IPS DF 6.9 (cell line): ENCODE data around the gene DDX46.
"Not testable (repeated sequence)": the region's sequence is repeated elsewhere in the genome, so short reads cannot be mapped to it uniquely, and the experiment has no call there.

Experiments used
- DNase-seq: peaks from one replicate; pipeline ENCODE4 v3.0.0-alpha.2; 2013; ENCODE audit warnings: low read depth, low spot score
- H3K27ac ChIP-seq: one replicate; pipeline ENCODE4 v1.5.1; 2013; ENCODE audit warnings: low read length, control low read depth
- H3K27me3 ChIP-seq: 2 replicates; pipeline ENCODE4 v1.6.1; 2013; ENCODE audit warnings: mild to moderate bottlenecking, low read length; ENCODE audit not compliant: control insufficient read depth, insufficient read depth
- H3K36me3 ChIP-seq: 2 replicates; pipeline ENCODE4 v1.6.1; 2013; ENCODE audit warnings: low read length; ENCODE audit not compliant: control insufficient read depth, insufficient read depth
- H3K4me1 ChIP-seq: 2 replicates; pipeline ENCODE4 v1.6.1; 2013; ENCODE audit warnings: low read length; ENCODE audit not compliant: control insufficient read depth, insufficient read depth
- H3K4me3 ChIP-seq: 2 replicates; pipeline ENCODE4 v1.5.1; 2013; ENCODE audit warnings: mild to moderate bottlenecking, low read length
- H3K9me3 ChIP-seq: 2 replicates; pipeline ENCODE4 v1.6.1; 2013; ENCODE audit warnings: low read length, inconsistent platforms; ENCODE audit not compliant: control insufficient read depth, insufficient read depth
- WGBS: extraction: QIAGEN DNeasy Blood & Tissue Kit; methylation state at CpG from one replicate; pipeline ENCODE4 v1.1.7; 2013; ENCODE audit warnings: mixed read lengths, missing lambda C conversion rate; ENCODE audit not compliant: insufficient read length, insufficient coverage; 5-methylcytosine and 5-hydroxymethylcytosine counted together

The DDX46 gene

GRCh38 chr5:134840811-134841210 lies 82.2 kb downstream of the DDX46 start:
- no CpG with 5 or more reads among the region's 3 CpGs for WGBS
- H3K27ac ChIP-seq: no peak overlapping the region
- DNase-seq: no peak
- no peaks in the 10 kb centered on the region for H3K27me3 ChIP-seq
- H3K4me3 ChIP-seq: no peak overlapping the region
- no peaks in the 10 kb centered on the region for H3K9me3 ChIP-seq
- no peaks in the 10 kb centered on the region for H3K36me3 ChIP-seq
- H3K4me1 ChIP-seq: no peaks in the 10 kb centered on the region

- Histone ChIP-seq H3K27ac (no peak overlapping the region), H3K4me3 (no peak overlapping the region), H3K4me1 (no peaks in the 10 kb centered on the region), H3K27me3 (no peaks in the 10 kb centered on the region), H3K9me3 (no peaks in the 10 kb centered on the region), H3K36me3 (no peaks in the 10 kb centered on the region)
- WGBS: no CpG with 5 or more reads among the region's 1 CpG
- DNase-seq: no peak
Observed at GRCh38 chr5:134844252-134844651, 85.7 kb downstream of the DDX46 start.

GRCh38 chr5:134845335-134845851 lies 86.8 kb downstream of the DDX46 start:
- H3K27ac ChIP-seq: no peak overlapping the region
- no peak for DNase-seq
- no CpG with 5 or more reads among the region's 12 CpGs for WGBS
- H3K4me3 ChIP-seq: peak overlapping the region; percentile 78; the same call in 1 of the 2 replicates
- no peaks in the 10 kb centered on the region for H3K9me3 ChIP-seq
- H3K4me1 ChIP-seq: no peaks in the 10 kb centered on the region
- no peaks in the 10 kb centered on the region for H3K27me3 ChIP-seq
- H3K36me3 ChIP-seq: no peaks in the 10 kb centered on the region

- Histone ChIP-seq H3K4me1 (no peaks in the 10 kb centered on the region), H3K27me3 (no peaks in the 10 kb centered on the region), H3K27ac (no peak within 1 kb of the TSS), H3K9me3 (no peaks in the 10 kb centered on the region), H3K4me3 (peak within 1 kb of the TSS; percentile 78), H3K36me3 (no peaks in the 10 kb centered on the region)
- WGBS: no CpG with 5 or more reads among the region's 84 CpGs
- peak; percentile 67 for DNase-seq
Observed at GRCh38 chr5:134845852-134846640, 87.5 kb downstream of the DDX46 start, which contains the start of gene C5orf24. Gene C5orf24, plus strand, starts transcription at chr5:134845968. Its CDS starts 8,933 bp downstream, at chr5:134854901.

GRCh38 chr5:134846641-134846960 lies 88.0 kb downstream of the DDX46 start:
- no peak for DNase-seq
- no peak overlapping the region for H3K27ac ChIP-seq
- no peaks in the 10 kb centered on the region for H3K27me3 ChIP-seq
- no peaks in the 10 kb centered on the region for H3K36me3 ChIP-seq
- no CpG with 5 or more reads among the region's 11 CpGs for WGBS
- H3K4me3 ChIP-seq: peak overlapping the region; percentile 78
- H3K4me1 ChIP-seq: no peaks in the 10 kb centered on the region
- H3K9me3 ChIP-seq: no peaks in the 10 kb centered on the region

- WGBS: 100% methylated on average over 2 of the region's 7 CpGs
- not testable (repeated sequence) for H3K36me3 ChIP-seq
Observed at GRCh38 chr5:134849434-134849933, 90.9 kb downstream of the DDX46 start.

GRCh38 chr5:134851307-134851923 lies 92.8 kb downstream of the DDX46 start:
- WGBS: no CpG with 5 or more reads among the region's 1 CpG
- DNase-seq: no peak
- Histone ChIP-seq H3K9me3 (no peaks in the 10 kb centered on the region), H3K4me3 (no peak overlapping the region), H3K36me3 (peaks cover 5% of the 10 kb centered on the region; the same call in 1 of the 2 replicates), H3K27ac (no peak overlapping the region), H3K27me3 (no peaks in the 10 kb centered on the region), H3K4me1 (no peaks in the 10 kb centered on the region)

More at GRCh38 chr5:134849434-134849933, 90.9 kb downstream of the DDX46 start:
- H3K4me3 ChIP-seq, H3K27ac ChIP-seq, H3K9me3 ChIP-seq, DNase-seq, H3K4me1 ChIP-seq, H3K27me3 ChIP-seq: not testable (repeated sequence)

- H3K27me3 ChIP-seq, H3K9me3 ChIP-seq, H3K27ac ChIP-seq, DNase-seq, H3K4me1 ChIP-seq, H3K36me3 ChIP-seq, H3K4me3 ChIP-seq: not testable (repeated sequence)
- WGBS: no CpG with 5 or more reads among the region's 7 CpGs
Observed at GRCh38 chr5:134856465-134856864, 97.9 kb downstream of the DDX46 start.

GRCh38 chr5:134857401-134857800 lies 98.8 kb downstream of the DDX46 start:
- no peaks in the 10 kb centered on the region for H3K9me3 ChIP-seq
- peaks cover 5% of the 10 kb centered on the region; the same call in 1 of the 2 replicates for H3K36me3 ChIP-seq
- no CpG with 5 or more reads among the region's 3 CpGs for WGBS
- no peak overlapping the region for H3K27ac ChIP-seq
- no peak overlapping the region for H3K4me3 ChIP-seq
- no peaks in the 10 kb centered on the region for H3K4me1 ChIP-seq
- no peak for DNase-seq
- H3K27me3 ChIP-seq: no peaks in the 10 kb centered on the region

GRCh38 chr5:134864707-134865106 lies 106.1 kb downstream of the DDX46 start:
- Histone ChIP-seq H3K36me3 (no peaks in the 10 kb centered on the region), H3K27me3 (no peaks in the 10 kb centered on the region), H3K27ac (no peak overlapping the region), H3K4me3 (no peak overlapping the region), H3K4me1 (no peaks in the 10 kb centered on the region), H3K9me3 (no peaks in the 10 kb centered on the region)
- WGBS: no CpG with 5 or more reads among the region's 2 CpGs
- DNase-seq: no peak
